ENCODE results near the gene NWD2.
A peak's percentile ranks its signal among the peaks of the same experiment; 100 is the strongest.
"Not testable (repeated sequence)": the region's sequence is repeated elsewhere in the genome, so short reads cannot be mapped to it uniquely, and the experiment has no call there.

The NWD2 gene

GRCh38 chr4:37389967-37390580 is 145.5 kb downstream of the NWD2 start:
- H3K4me3 ChIP-seq (ENCODE audit: insufficient read depth, low read depth, low read length): no peak overlapping the region
- H3K27ac ChIP-seq (ENCODE audit: insufficient read depth, low read depth, low read length, poor library complexity, severe bottlenecking): no peak overlapping the region
- no peaks in the 10 kb centered on the region for H3K36me3 ChIP-seq (ENCODE audit: control insufficient read depth, insufficient read depth, low read length)
- H3K27me3 ChIP-seq (ENCODE audit: control insufficient read depth, insufficient read depth, low read length, poor library complexity, severe bottlenecking): no peaks in the 10 kb centered on the region
- 61 to 73% methylated on average over 6 to 7 of the region's 7 CpGs for whole genome bisulfite sequencing, 2 experiments
- H3K4me1 ChIP-seq (ENCODE audit: control insufficient read depth, insufficient read depth, low read length): peaks cover 12% of the 10 kb centered on the region
- no peaks in the 10 kb centered on the region for H3K9me3 ChIP-seq (ENCODE audit: control insufficient read depth, low read length)

- Histone ChIP-seq H3K4me3 (ENCODE audit: insufficient read depth, low read depth, low read length) (no peak overlapping the region), H3K36me3 (ENCODE audit: control insufficient read depth, insufficient read depth, low read length) (no peaks in the 10 kb centered on the region), H3K4me1 (ENCODE audit: control insufficient read depth, insufficient read depth, low read length) (peaks cover 12% of the 10 kb centered on the region), H3K27me3 (ENCODE audit: control insufficient read depth, insufficient read depth, low read length, poor library complexity, severe bottlenecking) (no peaks in the 10 kb centered on the region), H3K9me3 (ENCODE audit: control insufficient read depth, low read length) (no peaks in the 10 kb centered on the region), H3K27ac (ENCODE audit: insufficient read depth, low read depth, low read length, poor library complexity, severe bottlenecking) (no peak overlapping the region)
- 85 to 90% methylated on average over 9 of the region's 9 CpGs for WGBS, 2 experiments
These were observed 148.1 kb downstream of the NWD2 start for GRCh38 chr4:37392521-37393255.

- no peak overlapping the region for H3K4me3 ChIP-seq (ENCODE audit: insufficient read depth, low read depth, low read length)
- no peaks in the 10 kb centered on the region for H3K9me3 ChIP-seq (ENCODE audit: control insufficient read depth, low read length)
- no peaks in the 10 kb centered on the region for H3K27me3 ChIP-seq (ENCODE audit: control insufficient read depth, insufficient read depth, low read length, poor library complexity, severe bottlenecking)
- H3K36me3 ChIP-seq (ENCODE audit: control insufficient read depth, insufficient read depth, low read length): no peaks in the 10 kb centered on the region
- peaks cover 12% of the 10 kb centered on the region for H3K4me1 ChIP-seq (ENCODE audit: control insufficient read depth, insufficient read depth, low read length)
- 94 to 96% methylated on average over 3 of the region's 3 CpGs for WGBS, 2 experiments
- no peak overlapping the region for H3K27ac ChIP-seq (ENCODE audit: insufficient read depth, low read depth, low read length, poor library complexity, severe bottlenecking)
These were observed 148.8 kb downstream of the NWD2 start for GRCh38 chr4:37393321-37393720.

- H3K27ac ChIP-seq (ENCODE audit: insufficient read depth, low read depth, low read length, poor library complexity, severe bottlenecking): no peak overlapping the region
- H3K36me3 ChIP-seq (ENCODE audit: control insufficient read depth, insufficient read depth, low read length): no peaks in the 10 kb centered on the region
- H3K27me3 ChIP-seq (ENCODE audit: control insufficient read depth, insufficient read depth, low read length, poor library complexity, severe bottlenecking): no peaks in the 10 kb centered on the region
- H3K4me1 ChIP-seq (ENCODE audit: control insufficient read depth, insufficient read depth, low read length): peaks cover 11% of the 10 kb centered on the region
- no peak overlapping the region for H3K4me3 ChIP-seq (ENCODE audit: insufficient read depth, low read depth, low read length)
- H3K9me3 ChIP-seq (ENCODE audit: control insufficient read depth, low read length): no peaks in the 10 kb centered on the region
- whole genome bisulfite sequencing, 2 experiments: 90 to 93% methylated on average over 2 to 3 of the region's 3 CpGs
These were observed 149.3 kb downstream of the NWD2 start for GRCh38 chr4:37393889-37394288.

DNA sequence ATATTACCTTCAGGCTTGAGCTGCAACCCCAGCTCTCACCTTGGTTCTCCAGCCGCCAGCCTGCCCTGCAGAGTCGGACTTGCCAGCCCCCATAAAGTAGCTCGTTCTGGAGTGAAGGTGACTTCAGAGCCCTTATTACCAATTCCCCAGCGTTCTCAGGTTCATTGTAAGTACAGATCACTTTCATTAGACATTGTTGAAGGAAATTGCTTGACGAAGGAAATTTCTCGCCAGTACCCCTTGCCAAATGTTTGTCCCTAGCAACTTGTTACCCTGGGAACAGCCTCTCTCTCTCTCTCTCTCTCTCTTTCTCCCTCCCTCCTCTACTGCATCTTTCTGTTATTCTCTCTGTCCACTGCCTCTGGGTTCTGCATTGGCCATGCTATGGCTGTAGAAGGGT is 153.0 kb downstream of the NWD2 start:
- WGBS, 2 experiments: 90 to 92% methylated on average over 6 of the region's 6 CpGs
- H3K27ac ChIP-seq (ENCODE audit: insufficient read depth, low read depth, low read length, poor library complexity, severe bottlenecking): no peak overlapping the region
- peaks cover 4% of the 10 kb centered on the region for H3K4me1 ChIP-seq (ENCODE audit: control insufficient read depth, insufficient read depth, low read length)
- no peak overlapping the region for H3K4me3 ChIP-seq (ENCODE audit: insufficient read depth, low read depth, low read length)
- H3K36me3 ChIP-seq (ENCODE audit: control insufficient read depth, insufficient read depth, low read length): no peaks in the 10 kb centered on the region
- H3K27me3 ChIP-seq (ENCODE audit: control insufficient read depth, insufficient read depth, low read length, poor library complexity, severe bottlenecking): no peaks in the 10 kb centered on the region
- no peaks in the 10 kb centered on the region for H3K9me3 ChIP-seq (ENCODE audit: control insufficient read depth, low read length)

DNA sequence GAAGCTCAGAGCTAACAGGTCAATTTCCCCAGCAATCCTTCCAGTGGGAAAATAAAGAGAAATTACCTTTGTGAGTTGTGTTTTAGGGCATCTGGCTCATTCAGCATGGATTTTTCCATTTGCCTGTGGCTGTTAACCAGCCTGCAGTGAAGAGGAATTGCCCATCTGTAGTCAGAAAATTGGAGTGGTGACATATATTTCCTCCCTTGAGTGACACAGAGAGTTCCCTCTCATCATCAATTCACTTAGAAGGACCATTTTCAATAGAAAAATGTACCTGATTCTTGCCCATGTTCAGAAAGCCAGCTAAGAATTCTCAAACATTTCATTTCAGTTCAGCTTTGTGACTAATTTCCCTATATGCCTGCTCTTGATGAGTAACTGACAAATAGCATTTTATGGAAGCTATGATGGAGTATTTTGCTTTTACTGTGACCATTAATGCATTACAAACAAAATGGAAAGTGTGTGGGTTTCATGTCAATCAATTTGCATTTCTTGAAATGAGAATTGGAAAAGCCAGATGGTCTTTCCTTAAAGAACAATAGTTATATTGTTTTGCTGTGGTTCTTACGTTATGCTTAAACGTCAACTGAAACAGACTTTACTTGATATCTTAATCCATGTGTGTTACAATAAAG is 155.8 kb downstream of the NWD2 start:
- Histone ChIP-seq H3K36me3 (ENCODE audit: control insufficient read depth, insufficient read depth, low read length) (no peaks in the 10 kb centered on the region), H3K27me3 (ENCODE audit: control insufficient read depth, insufficient read depth, low read length, poor library complexity, severe bottlenecking) (no peaks in the 10 kb centered on the region), H3K4me1 (ENCODE audit: control insufficient read depth, insufficient read depth, low read length) (no peaks in the 10 kb centered on the region), H3K9me3 (ENCODE audit: control insufficient read depth, low read length) (no peaks in the 10 kb centered on the region), H3K4me3 (ENCODE audit: insufficient read depth, low read depth, low read length) (no peak overlapping the region), H3K27ac (ENCODE audit: insufficient read depth, low read depth, low read length, poor library complexity, severe bottlenecking) (no peak overlapping the region)
- WGBS, 2 experiments: 80% methylated on average over 1 to 2 of the region's 2 CpGs

DNA sequence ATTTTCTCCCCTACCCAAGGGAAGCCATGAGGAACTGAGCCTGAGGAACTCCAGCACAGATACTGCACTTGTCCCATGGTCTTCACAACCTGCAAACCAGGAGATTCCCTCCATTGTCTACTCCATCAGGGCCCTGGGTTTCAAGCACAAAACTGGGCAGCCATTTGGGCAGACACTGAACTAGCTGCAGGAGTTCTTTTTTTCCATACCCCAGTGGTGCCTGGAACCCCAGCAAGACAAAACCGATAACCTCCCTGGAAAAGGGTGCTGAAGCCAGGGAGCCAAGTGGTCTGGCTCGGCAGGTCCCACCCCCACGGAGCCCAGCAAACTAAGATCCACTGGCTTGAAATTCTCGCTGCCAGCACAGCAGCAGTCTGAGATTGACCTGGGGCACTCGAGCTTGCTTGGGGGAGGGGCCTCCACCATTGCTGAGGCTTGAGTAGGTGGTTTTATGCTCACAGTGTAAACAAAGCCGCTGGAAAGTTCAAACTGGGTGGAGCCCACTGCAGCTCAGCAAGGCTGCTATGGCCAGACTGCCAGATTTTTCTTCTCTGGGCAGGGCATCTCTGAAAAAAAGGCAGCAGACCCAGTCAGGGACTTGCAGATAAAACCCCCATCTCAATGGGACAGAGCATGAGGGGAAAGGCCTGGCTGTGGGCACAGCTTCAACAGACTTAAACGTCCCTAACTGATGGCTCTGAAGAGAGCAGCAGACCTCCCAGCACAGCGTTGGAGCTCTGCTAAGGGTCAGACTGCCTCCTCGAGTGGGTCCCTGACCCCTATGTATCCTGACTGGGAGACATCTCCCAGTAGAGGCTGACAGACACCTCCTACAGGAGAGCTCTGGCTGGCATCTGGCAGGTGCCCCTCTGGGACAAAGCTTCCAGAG is 163.6 kb downstream of the NWD2 start:
- not testable (repeated sequence) for H3K36me3 ChIP-seq (ENCODE audit: control insufficient read depth, insufficient read depth, low read length); H3K4me3 ChIP-seq (ENCODE audit: insufficient read depth, low read depth, low read length); H3K4me1 ChIP-seq (ENCODE audit: control insufficient read depth, insufficient read depth, low read length); H3K9me3 ChIP-seq (ENCODE audit: control insufficient read depth, low read length); H3K27ac ChIP-seq (ENCODE audit: insufficient read depth, low read depth, low read length, poor library complexity, severe bottlenecking); H3K27me3 ChIP-seq (ENCODE audit: control insufficient read depth, insufficient read depth, low read length, poor library complexity, severe bottlenecking)
- WGBS, 2 experiments: 66 to 71% methylated on average over 9 of the region's 9 CpGs

- not testable (repeated sequence) for H3K27me3 ChIP-seq (ENCODE audit: control insufficient read depth, insufficient read depth, low read length, poor library complexity, severe bottlenecking); H3K36me3 ChIP-seq (ENCODE audit: control insufficient read depth, insufficient read depth, low read length); H3K9me3 ChIP-seq (ENCODE audit: control insufficient read depth, low read length); H3K4me3 ChIP-seq (ENCODE audit: insufficient read depth, low read depth, low read length); H3K4me1 ChIP-seq (ENCODE audit: control insufficient read depth, insufficient read depth, low read length); H3K27ac ChIP-seq (ENCODE audit: insufficient read depth, low read depth, low read length, poor library complexity, severe bottlenecking)
- WGBS, 2 experiments: 100% methylated on average over 1 to 2 of the region's 2 CpGs
These were observed 169.1 kb downstream of the NWD2 start for GRCh38 chr4:37413612-37414011.

DNA sequence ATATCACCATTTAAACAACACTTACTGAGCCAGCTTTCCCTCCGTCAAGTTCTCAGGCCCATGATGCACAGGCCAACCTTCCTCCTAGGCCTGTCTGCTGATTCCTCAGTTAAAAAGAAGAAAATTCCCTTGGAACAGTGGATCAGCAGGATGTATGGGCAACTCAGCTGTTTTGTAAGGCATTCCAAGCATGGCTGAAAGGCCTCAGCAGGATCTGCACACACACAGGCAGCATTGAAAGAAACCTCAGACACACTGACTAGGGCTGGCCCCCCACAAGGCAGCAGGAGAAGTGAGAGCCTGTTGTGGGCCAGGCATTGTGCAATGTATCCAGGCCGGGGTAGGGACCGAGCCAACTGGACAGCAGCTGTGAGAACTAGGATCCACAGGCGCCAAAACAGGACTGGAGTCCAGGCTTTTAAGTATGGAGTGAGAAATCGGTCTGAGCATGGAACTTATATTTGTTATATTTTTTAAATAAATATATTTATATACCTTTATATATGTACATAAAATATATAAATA is 171.4 kb downstream of the NWD2 start:
- no peaks in the 10 kb centered on the region for H3K9me3 ChIP-seq (ENCODE audit: control insufficient read depth, low read length)
- H3K27ac ChIP-seq (ENCODE audit: insufficient read depth, low read depth, low read length, poor library complexity, severe bottlenecking): peak overlapping the region; percentile 16
- 66% methylated on average over 4 of the region's 5 CpGs for WGBS, 2 experiments
- no peaks in the 10 kb centered on the region for H3K4me1 ChIP-seq (ENCODE audit: control insufficient read depth, insufficient read depth, low read length)
- H3K27me3 ChIP-seq (ENCODE audit: control insufficient read depth, insufficient read depth, low read length, poor library complexity, severe bottlenecking): no peaks in the 10 kb centered on the region
- H3K4me3 ChIP-seq (ENCODE audit: insufficient read depth, low read depth, low read length): no peak overlapping the region
- H3K36me3 ChIP-seq (ENCODE audit: control insufficient read depth, insufficient read depth, low read length): no peaks in the 10 kb centered on the region

Data from ectodermal cell (in vitro differentiated cells).